ENCODE data around the gene S100A5.
"Not testable (repeated sequence)": the region's sequence is repeated elsewhere in the genome, so short reads cannot be mapped to it uniquely, and the experiment has no call there.

The S100A5 gene, protein sequence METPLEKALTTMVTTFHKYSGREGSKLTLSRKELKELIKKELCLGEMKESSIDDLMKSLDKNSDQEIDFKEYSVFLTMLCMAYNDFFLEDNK

DNA sequence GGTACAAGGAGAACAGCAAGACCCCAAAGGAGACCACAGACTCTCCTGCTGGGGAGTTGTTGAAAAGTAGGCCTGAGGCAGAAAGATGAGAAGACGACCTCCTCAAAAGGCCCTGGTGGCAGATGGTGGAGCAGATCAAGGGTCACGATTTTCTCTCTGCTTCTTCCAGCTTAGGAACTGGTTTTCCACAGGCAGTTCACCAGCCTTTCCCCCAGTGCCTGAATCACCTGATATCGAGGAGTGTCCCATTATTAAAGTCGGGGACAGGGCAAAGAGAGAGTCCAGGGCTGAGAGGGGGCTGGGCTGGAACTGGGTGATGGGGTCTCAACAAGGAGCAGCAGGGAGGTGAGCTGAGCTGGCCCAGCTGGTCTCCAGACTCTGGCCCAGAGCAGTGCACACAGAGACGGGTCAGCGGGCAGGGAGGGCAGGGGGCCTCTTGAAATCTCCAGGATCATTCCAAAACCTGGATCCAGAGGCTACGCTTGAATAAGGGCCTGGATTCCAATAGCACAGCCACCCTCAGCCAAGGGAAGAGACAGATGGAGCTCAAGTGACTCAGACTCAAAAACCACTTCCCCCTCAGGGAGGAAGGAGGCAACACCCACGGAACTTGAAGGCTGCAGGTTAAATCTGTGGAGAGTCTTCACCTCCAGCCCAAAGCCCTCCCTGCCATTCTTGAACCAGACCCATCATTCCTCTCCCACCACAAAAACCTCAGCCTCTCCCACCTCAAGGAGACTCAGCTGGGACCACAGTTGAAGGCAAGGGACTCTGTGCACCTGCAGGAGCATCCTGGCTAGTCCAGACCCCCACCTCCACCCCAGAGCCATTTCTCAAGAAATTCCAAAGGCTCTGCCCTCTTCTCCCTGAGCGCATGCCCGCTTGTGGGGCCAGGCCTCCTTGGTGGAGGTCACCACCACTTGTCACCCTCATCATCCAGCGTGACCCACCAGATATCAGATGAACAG is at the start of gene S100A5:
TSS of gene S100A5 (minus strand) at position 541 of the 968 bp plus-strand sequence. CDS start 743 bp downstream, outside the sequence.
- DNase-seq: no peak

DNA sequence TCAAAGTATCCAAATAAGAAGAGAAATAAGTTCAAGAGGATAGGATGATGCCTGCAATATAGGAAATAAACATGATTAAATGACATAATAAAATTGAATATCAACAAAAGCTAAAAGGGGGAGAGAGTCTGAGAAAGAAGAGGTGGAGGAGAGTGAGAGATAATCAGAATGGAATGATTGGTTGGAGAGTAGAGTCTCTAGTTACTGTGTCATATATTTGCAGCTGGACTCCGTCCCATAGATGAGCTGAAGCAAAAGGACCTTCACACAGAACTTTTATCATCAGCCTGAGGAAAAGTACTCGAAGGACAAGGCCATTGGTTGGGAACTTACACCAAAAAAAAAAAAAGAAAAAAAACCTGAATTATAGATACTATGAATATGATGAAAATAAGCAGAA is 47.7 kb upstream of the S100A5 start:
- DNase-seq: no peak

GRCh38 chr1:153588033-153588432 is 47.3 kb upstream of the S100A5 start:
- DNase-seq: not testable (repeated sequence)

- DNase-seq: no peak
Measured at GRCh38 chr1:153587314-153587713, 46.6 kb upstream of the S100A5 start.

DNA sequence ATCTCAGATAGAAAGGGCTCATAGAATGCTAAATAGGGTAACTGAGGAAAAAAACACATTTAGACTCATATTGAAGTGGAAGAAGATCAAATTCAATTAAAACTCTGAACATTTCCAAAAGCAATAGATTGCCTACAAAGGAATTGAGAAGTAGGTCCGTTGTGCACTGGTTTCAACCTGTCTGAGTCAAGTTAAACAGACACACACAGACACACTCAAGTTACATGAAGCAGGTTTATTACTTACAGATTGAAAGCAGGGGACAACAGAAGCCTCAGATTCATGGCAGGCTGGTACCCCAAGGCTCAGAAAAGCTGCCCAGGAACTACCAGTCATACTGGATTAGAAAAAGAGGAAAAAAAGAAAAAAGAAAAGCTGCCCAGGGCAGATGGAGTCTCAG is 45.6 kb upstream of the S100A5 start:
- DNase-seq: no peak

DNA sequence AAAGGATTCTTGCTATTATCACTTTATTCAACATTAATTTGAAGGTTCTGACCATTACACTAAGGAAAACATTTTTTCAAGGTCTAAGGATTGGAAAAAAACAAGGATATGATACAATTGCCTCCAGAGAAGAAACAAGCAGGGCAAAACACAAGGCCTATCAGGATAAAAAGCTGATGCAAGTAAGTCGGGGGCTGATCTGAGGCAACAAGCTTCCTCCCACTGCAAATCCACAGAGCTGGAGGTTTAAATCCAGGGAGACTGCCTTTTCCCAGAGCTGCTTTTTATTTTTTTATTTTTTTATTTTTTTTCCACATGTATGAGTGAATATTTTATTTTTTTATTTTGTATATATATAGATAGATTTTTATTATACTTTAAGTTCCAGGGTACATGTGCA is 44.3 kb upstream of the S100A5 start:
- DNase-seq: no peak

DNA sequence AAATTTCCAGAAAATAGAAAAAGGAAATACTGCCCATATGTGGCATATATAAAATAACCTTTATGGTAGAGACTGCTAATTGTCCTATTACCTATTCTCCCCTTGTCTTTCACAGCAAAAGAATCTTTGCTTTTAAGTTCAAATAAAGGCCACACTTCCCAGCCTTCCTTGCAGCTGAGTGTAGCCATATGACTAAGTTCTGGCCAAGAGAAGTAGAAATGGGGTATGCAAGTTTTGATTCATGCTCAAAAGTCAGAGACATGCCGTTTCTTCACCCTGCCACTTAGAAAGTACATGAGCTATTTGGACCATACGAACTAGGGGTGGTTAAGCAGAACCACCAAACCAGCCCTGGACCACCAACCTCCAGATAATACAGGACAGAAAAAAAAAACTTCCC is 43.2 kb upstream of the S100A5 start:
- DNase-seq: no peak

DNA sequence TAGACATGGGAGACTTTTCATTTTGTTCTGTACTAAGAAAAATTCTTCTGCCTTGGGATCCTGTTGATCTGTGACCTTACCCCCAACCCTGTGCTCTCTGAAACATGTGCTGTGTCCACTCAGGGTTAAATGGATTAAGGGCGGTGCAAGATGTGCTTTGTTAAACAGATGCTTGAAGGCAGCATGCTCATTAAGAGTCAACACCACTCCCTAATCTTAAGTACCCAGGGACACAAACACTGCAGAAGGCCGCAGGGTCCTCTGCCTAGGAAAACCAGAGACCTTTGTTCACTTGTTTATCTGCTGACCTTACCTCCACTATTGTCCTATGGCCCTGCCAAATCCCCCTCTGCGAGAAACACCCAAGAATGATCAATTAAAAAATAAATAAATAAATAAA is 42.8 kb upstream of the S100A5 start:
- DNase-seq: not testable (repeated sequence)

DNA sequence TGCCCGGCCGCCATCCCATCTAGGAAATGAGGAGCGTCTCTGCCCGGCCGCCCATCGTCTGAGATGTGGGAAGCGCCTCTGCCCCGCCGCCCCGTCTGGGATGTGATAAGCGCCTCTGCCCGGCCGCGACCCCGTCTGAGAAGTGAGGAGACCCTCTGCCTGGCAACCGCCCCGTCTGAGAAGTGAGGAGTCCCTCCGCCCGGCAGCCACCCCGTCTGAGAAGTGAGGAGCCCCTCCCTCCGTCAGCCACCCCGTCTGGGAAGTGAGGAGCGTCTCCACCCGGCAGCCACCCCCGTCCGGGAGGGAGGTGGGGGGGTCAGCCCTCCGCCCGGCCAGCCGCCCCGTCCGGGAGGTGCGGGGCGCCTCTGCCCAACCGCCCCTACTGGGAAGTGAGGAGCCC is 42.1 kb upstream of the S100A5 start:
- not testable (repeated sequence) for DNase-seq

GRCh38 chr1:153578936-153579335 is 38.2 kb upstream of the S100A5 start:
- no peak for DNase-seq

GRCh38 chr1:153578490-153578889 is 37.8 kb upstream of the S100A5 start:
- DNase-seq: no peak

DNA sequence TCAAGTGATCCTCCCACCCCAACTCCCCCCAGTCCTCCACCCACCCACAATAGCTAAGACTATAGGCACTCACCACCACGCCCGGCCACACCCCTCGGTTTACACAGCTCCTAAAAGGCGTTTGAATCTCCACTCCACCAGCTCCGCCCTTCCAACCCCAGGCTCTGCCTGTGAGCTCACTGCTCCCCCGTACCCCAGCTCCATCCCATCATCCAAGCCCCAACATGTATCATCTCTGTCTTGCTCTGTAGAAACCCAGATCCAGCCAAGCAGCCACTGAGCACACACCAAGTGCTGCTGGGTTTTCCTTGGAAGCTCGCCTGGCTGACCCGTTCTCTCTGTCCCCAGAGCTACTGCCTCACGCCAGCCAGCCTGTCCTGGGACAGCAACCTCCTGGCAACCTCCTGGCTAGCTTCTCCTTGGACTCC is 36.9 kb upstream of the S100A5 start:
- no peak for DNase-seq

GRCh38 chr1:153577138-153577537 is 36.4 kb upstream of the S100A5 start:
- DNase-seq: no peak

DNA sequence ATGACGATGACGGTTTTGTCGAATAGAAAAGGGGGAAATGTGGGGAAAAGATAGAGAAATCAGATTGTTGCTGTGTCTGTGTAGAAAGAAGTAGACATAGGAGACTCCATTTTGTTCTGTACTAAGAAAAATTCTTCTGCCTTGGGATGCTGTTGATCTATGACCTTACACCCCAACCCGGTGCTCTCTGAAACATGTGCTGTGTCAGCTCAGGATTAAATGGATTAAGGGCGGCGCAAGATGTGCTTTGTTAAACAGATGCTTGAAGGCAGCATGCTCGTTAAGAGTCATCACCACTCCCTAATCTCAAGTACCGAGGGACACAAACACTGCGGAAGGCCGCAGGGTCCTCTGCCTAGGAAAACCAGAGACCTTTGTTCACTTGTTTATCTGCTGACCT is 34.8 kb upstream of the S100A5 start:
- DNase-seq: not testable (repeated sequence)

DNA sequence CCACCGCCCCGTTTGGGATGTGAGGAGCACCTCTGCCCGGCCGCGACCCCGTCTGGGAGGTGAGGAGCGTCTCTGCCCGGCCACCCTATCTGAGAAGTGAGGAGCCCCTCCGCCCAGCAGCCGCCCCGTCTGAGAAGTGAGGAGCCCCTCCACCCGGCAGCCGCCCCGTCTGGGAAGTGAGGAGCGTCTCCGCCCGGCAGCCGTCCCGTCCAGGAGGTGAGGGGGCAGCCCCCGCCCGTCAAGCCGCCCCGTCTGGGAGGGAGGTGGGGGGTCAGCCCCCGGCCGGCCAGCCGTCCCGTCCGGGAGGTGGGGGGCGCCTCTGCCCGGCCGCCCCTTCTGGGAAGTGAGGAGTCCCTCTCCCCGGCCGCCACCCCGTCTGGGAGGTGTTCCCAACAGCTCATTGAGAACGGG is 34.4 kb upstream of the S100A5 start:
- DNase-seq: not testable (repeated sequence)

DNA sequence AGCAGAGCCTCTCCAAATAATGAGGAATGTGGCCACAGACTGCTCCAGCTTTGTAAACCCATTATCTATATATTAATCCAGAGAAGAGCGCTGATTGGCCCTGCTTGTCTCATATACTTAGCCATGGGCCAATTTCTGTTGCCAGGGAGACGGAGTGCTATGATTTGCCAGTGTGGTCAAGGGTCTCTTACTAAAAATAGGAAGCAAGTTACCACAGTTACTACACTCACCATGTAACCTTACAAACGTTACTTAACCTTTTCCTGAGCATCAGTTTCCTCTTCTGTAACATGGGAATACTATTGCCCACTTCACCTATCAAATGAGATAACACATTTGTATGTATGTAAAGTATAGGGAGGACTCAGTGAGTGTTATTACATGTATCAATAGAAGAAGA is 32.6 kb upstream of the S100A5 start:
- DNase-seq: no peak

- peak; percentile 76 for DNase-seq
Measured at GRCh38 chr1:153572569-153573015, 31.9 kb upstream of the S100A5 start.

- DNase-seq: no peak
Measured at GRCh38 chr1:153571706-153572105, 31.0 kb upstream of the S100A5 start.

DNA sequence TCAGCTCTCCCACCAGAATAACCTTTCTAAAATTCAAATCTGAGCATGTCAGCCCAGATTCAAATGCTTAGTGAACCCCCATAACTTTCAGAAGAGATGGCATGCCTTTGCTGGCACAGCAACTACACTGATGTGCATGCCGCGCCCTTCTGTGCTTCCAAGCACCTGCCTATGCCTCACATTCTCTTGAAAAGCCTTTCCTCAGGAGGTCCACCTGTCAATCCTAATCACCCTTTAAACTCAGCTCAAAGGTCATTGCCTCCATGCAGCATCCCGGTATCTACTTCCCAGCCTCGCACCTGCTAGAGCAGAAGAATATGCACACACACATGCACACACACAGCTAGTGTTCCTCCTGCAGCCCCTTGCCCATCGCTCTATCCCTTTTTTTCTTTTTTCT is 30.1 kb upstream of the S100A5 start:
- DNase-seq: no peak

DNA sequence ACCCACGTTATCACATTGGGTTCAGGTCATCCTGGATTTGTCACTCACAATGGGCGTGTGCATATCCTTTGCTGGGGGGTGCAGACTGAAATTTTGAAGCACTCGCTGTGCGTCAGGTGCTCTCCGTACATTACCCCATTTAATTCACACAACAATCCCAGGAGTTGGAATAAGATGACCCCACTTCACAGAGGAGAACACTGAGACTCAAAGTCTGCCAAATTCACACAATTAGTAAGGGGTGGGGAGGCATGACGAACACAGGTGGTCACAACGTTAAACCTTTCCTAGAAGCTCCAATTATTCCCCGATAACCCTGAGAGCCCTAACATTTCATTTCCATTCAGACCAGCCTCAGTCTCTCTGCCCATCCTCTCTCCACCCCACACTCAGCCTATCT is 28.7 kb upstream of the S100A5 start:
- no peak for DNase-seq

DNA sequence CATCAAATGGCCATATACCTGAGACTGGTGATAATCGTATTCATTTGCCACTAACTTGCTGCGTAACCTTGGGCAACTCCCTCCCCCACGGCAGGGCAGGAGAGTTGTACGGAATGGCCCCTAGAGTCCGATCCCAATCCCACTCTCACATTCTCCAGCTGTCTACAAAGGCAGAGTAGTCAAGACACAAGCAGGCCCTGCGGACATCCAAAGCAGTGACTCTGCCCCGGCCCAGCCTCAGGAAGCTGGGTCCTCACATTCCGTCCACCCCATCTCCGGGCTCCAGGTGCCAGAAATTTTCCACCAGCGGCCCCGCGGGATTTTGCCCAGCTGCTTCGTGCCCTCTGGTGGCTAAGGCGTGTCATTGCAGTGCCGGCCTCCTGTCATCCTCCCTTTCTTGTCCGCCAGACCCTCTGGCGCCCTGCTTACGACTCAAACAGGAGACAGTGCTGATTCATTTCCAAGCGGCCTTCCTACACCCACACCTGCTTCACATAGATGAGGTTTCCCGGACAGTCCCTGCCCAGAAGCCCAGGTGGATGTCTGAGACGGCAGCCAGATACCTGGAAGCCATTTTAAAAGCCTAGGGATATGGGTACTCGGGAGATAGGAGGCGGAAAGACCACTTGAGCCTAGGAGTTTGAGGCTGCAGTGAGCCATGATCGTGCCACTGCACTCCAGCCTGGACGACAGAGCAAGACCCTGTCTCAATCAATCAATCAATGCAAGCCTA is 27.8 kb upstream of the S100A5 start:
- DNase-seq: peak; percentile 83

- DNase-seq: no peak
Measured at GRCh38 chr1:153567621-153568366, 27.1 kb upstream of the S100A5 start.
